GM12892 (cell line): ENCODE data around the gene GPN2.

ENCODE experiments used
- POLR2A ChIP-seq: IDR thresholded peaks from 2 replicates; pipeline ENCODE4 v1.6.1; 2011; ENCODE audit warnings: low read depth, low read length, control low read depth
- POLR2AphosphoS5 ChIP-seq: IDR thresholded peaks from 2 replicates; pipeline ENCODE4 v1.6.1; 2011; ENCODE audit warnings: low read depth, low read length, control low read depth
- TAF1 ChIP-seq: IDR thresholded peaks from 2 replicates; pipeline ENCODE4 v1.6.1; 2011; ENCODE audit warnings: low read depth, mild to moderate bottlenecking, control low read depth, low read length, borderline replicate concordance

DNA sequence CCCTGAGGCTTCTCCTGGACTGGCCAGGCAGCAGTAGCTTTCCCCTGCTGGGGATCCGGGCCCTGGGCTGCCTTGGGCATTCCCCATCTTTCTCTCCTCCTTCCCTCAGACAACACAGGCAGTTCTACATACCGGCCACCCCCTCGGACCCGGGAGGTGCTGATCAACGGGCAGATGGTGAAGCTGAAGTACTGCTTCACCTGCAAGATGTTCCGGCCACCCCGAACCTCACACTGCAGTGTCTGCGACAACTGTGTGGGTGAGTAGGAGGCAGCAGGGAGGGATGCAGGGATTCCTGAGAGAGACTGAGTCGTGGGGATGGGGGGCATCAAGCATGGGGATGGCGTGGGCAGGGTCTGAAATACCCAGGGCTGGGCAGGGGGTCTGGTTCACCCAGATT, 41.6 kb downstream of the GPN2 start:
- no peak for TF ChIP-seq POLR2A
- TF ChIP-seq POLR2AphosphoS5: no peak
- TF ChIP-seq TAF1: no peak
